HG02885 (cell line): Measurements from ENCODE around the gene HOXA2.

ENCODE experiments used
- ATAC-seq: cut with Tn5 transposase; IDR thresholded peaks from one replicate; pipeline ENCODE4 v1.9.1; 2021; ENCODE audit warnings: mild to moderate bottlenecking; ENCODE audit not compliant: unreplicated experiment, poor library complexity

HOXA2 gene

GRCh38 chr7:27102581-27103442, at the start of gene HOXA2:
TSS of gene HOXA2 (minus strand) at chr7:27102683. CDS start at chr7:27102500, 183 bp downstream.
- ATAC-seq = no peak

- ATAC-seq = no peak
These were observed 49.0 kb upstream of the HOXA2 start for GRCh38 chr7:27151341-27151930.

- peak; percentile 90 for ATAC-seq
These were observed 48.3 kb upstream of the HOXA2 start for GRCh38 chr7:27150568-27151340.

GRCh38 chr7:27149842-27150567, 47.5 kb upstream of the HOXA2 start:
- no peak for ATAC-seq

- no peak for ATAC-seq
These were observed 46.5 kb upstream of the HOXA2 start for GRCh38 chr7:27148756-27149641.

GRCh38 chr7:27148031-27148755, 45.7 kb upstream of the HOXA2 start:
- ATAC-seq = no peak

GRCh38 chr7:27147199-27148030, 44.9 kb upstream of the HOXA2 start, which contains the start of gene HOXA6:
TSS of gene HOXA6 (minus strand) at chr7:27147774. CDS start at chr7:27147749, 25 bp downstream.
- no peak for ATAC-seq

- no peak for ATAC-seq
These were observed 44.2 kb upstream of the HOXA2 start for GRCh38 chr7:27146491-27147198.

- ATAC-seq = no peak
These were observed 43.5 kb upstream of the HOXA2 start for GRCh38 chr7:27145914-27146412.

- ATAC-seq = no peak
These were observed 42.9 kb upstream of the HOXA2 start for GRCh38 chr7:27145165-27145913.

- no peak for ATAC-seq
These were observed 42.3 kb upstream of the HOXA2 start for GRCh38 chr7:27144781-27145164.

- ATAC-seq = no peak
These were observed 41.7 kb upstream of the HOXA2 start for GRCh38 chr7:27143950-27144780.

- no peak for ATAC-seq
These were observed 40.8 kb upstream of the HOXA2 start, which contains the start of gene HOXA5 for GRCh38 chr7:27143023-27143949. TSS of gene HOXA5 (minus strand) at chr7:27143681. CDS start at chr7:27143607, 74 bp downstream.

- ATAC-seq = no peak
These were observed 40.1 kb upstream of the HOXA2 start for GRCh38 chr7:27142580-27143022.
